SK-N-SH (cell line): Measurements from ENCODE around the gene PPM1A.

ENCODE experiments used
- CHD2 ChIP-seq: fragments of 150-350 bp; IDR thresholded peaks from 2 replicates; pipeline ENCODE4 v1.6.1; 2018; ENCODE audit warnings: low read length; ENCODE audit not compliant: partially characterized antibody
- CTCF ChIP-seq: fragments of 200-600 bp; sonication (generic); IDR thresholded peaks from 2 replicates; pipeline ENCODE4 v1.6.1; 2017; ENCODE audit warnings: antibody characterized with exemption, mild to moderate bottlenecking, moderate library complexity
- EP300 ChIP-seq, 2 experiments: IDR thresholded peaks; 2 replicates each; pipeline versions ENCODE4 v1.4.0 to v1.6.1; 2012; ENCODE audit warnings: borderline replicate concordance in 1 of 2, low read depth in 1 of 2, low read length in 1 of 2
- EZH2phosphoT487 ChIP-seq: fragments of 200-600 bp; sonication (generic); IDR thresholded peaks from 2 replicates; pipeline ENCODE4 v1.6.1; 2017; ENCODE audit warnings: low read depth, mixed run types, mild to moderate bottlenecking, antibody characterized with exemption, moderate library complexity, borderline replicate concordance
- MEF2A ChIP-seq: IDR thresholded peaks from 2 replicates; pipeline ENCODE4 v1.4.0; 2012; ENCODE audit warnings: low read depth, borderline replicate concordance
- MXI1 ChIP-seq: IDR thresholded peaks from 2 replicates; pipeline ENCODE4 v1.6.1; 2012; ENCODE audit warnings: mild to moderate bottlenecking, low read depth, low read length, improper control_type of control experiment
- POLR2AphosphoS5 ChIP-seq: IDR thresholded peaks from 2 replicates; pipeline ENCODE4 v1.6.1; 2012; ENCODE audit warnings: low read depth, low read length
- RXRA ChIP-seq: IDR thresholded peaks from 2 replicates; pipeline ENCODE4 v1.4.0; 2012; ENCODE audit warnings: low read depth, mild to moderate bottlenecking, borderline replicate concordance
- SMC3 ChIP-seq: IDR thresholded peaks from 2 replicates; pipeline ENCODE4 v1.6.1; 2012; ENCODE audit warnings: low read depth, low read length, improper control_type of control experiment
- USF1 ChIP-seq: IDR thresholded peaks from 2 replicates; pipeline ENCODE4 v1.4.0; 2012; ENCODE audit warnings: low read depth, borderline replicate concordance
- TF ChIP-seq, protein P1 (sequence below): IDR thresholded peaks from 2 replicates; pipeline ENCODE4 v1.6.1; 2012; ENCODE audit warnings: mild to moderate bottlenecking, low read depth, low read length, moderate library complexity
- TF ChIP-seq, protein P2 (sequence below): IDR thresholded peaks from 2 replicates; pipeline ENCODE4 v1.4.0; 2012; ENCODE audit warnings: low read depth

DNA sequence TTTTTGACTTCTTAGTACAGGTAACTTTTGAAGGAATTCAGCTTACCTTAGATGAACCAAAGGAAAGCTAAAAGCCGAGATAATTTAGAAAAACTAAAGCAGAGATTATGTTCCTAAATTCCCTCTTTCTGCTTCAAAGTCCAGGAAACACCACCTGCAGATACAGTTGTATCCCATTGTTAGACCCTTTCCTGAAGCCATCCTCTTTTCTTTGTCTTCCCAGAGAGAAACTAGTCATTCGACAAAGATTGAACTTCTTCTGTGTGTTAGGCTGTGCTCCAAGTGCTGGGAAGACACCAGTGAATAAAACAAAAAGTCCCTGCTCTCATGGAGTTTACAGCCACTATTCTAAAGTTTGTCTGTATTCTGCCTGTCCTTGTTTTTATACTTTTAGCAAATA is 29.3 kb downstream of the PPM1A start:
- TF ChIP-seq CHD2 (no peak), SMC3 (no peak), CTCF (no peak), MXI1 (no peak), POLR2AphosphoS5 (no peak), MEF2A (no peak), USF1 (no peak), EZH2phosphoT487 (no peak), EP300 (IDR thresholded peaks at IDR 0.05; ENCODE audit: borderline replicate concordance in 1 of 2, low read depth in 1 of 2, low read length in 1 of 2) (no peak), RXRA (no peak)
- TF ChIP-seq, protein P1, sequence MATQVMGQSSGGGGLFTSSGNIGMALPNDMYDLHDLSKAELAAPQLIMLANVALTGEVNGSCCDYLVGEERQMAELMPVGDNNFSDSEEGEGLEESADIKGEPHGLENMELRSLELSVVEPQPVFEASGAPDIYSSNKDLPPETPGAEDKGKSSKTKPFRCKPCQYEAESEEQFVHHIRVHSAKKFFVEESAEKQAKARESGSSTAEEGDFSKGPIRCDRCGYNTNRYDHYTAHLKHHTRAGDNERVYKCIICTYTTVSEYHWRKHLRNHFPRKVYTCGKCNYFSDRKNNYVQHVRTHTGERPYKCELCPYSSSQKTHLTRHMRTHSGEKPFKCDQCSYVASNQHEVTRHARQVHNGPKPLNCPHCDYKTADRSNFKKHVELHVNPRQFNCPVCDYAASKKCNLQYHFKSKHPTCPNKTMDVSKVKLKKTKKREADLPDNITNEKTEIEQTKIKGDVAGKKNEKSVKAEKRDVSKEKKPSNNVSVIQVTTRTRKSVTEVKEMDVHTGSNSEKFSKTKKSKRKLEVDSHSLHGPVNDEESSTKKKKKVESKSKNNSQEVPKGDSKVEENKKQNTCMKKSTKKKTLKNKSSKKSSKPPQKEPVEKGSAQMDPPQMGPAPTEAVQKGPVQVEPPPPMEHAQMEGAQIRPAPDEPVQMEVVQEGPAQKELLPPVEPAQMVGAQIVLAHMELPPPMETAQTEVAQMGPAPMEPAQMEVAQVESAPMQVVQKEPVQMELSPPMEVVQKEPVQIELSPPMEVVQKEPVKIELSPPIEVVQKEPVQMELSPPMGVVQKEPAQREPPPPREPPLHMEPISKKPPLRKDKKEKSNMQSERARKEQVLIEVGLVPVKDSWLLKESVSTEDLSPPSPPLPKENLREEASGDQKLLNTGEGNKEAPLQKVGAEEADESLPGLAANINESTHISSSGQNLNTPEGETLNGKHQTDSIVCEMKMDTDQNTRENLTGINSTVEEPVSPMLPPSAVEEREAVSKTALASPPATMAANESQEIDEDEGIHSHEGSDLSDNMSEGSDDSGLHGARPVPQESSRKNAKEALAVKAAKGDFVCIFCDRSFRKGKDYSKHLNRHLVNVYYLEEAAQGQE, result no peak
- TF ChIP-seq, protein P2, sequence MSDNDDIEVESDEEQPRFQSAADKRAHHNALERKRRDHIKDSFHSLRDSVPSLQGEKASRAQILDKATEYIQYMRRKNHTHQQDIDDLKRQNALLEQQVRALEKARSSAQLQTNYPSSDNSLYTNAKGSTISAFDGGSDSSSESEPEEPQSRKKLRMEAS, result no peak
